NCI-H2196 (cell line): Measurements from ENCODE around the gene MEIOSIN.
A peak's percentile ranks its signal among the peaks of the same experiment; 100 is the strongest.
"Not testable (repeated sequence)": the region's sequence is repeated elsewhere in the genome, so short reads cannot be mapped to it uniquely, and the experiment has no call there.

Experiments used
- DNase-seq: peaks from one replicate; lab custom pipeline; 2025; ENCODE audit not compliant: unreplicated experiment; lab: John Stamatoyannopoulos, UW

Gene MEIOSIN

DNA sequence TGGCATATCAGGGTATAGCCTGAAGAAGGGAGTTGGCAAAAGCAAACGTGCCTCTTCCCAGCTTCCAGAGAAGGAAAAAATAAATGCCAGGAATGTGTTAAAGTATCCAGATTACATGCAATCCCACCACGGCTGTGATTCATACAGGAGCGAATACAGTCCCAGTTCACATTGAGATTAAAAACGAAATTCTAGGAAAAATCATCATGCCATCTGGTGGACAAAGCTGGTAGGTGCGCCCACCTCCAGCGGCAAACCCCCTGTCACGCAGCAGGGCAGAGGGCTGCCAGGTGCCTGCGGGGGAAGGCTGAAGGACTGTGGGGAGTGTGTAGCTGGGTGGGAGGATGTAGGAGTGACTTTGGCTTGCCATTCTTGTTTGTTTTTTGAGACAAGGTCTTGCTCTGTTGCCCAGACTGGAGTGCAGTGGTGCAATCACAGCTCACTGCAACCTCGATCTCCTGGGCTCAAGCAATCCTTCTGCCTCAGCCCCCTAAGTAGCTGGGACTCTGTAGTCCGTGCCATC, 65.8 kb downstream of the MEIOSIN start:
- DNase-seq, result peak; percentile 64

GRCh38 chr19:45799541-45799940, 66.3 kb downstream of the MEIOSIN start:
- DNase-seq, result not testable (repeated sequence)

DNA sequence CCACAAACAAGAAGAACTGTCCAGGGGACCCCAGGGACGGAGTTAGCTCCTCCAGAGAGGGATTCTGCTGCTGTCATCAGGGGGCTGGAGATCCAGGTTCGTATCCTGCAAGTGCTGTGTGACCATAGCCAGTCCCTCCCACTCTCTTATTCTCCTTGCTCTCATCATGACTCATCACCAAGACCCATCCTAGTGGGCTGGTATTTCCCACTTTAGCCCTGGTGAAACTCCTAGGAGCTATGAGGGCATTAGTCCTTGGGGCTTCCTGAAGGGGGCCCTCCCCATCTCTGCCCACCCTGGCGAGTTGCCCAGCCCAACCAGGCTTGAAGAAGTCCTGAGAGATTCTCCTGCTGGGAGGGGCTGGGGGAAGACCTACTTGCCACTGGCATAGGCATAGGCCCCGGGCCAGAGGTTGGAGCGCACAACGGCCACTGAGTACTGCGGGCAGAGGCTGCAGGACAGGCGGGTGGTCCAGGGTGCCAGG, 66.9 kb downstream of the MEIOSIN start:
- DNase-seq, result no peak

DNA sequence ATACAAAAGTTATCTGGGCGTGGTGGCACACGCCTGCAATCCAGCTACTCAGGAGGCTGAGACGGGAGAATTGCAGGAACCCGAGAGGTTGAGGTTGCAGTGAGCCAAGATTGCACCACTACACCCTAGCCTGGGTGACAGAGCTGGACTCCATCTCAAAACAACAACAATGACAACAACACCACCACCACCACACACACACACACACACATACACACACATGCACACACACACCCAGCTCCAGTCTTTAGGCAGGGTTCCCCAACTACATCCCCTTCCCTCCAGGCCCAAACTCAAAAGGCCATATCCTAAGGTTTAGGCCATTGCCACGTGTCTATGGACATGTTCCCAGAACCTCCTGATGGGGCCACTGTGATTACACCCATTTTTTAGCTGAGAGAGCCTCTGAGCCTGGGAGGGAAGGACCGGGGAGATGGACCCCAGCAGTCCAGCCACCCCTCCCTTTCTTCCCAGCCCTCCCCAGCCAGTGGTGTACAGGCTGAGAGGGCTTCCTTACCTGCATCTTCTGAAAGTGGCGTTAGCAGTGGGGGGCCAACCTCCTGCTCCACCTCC, 68.5 kb downstream of the MEIOSIN start:
- no peak for DNase-seq

DNA sequence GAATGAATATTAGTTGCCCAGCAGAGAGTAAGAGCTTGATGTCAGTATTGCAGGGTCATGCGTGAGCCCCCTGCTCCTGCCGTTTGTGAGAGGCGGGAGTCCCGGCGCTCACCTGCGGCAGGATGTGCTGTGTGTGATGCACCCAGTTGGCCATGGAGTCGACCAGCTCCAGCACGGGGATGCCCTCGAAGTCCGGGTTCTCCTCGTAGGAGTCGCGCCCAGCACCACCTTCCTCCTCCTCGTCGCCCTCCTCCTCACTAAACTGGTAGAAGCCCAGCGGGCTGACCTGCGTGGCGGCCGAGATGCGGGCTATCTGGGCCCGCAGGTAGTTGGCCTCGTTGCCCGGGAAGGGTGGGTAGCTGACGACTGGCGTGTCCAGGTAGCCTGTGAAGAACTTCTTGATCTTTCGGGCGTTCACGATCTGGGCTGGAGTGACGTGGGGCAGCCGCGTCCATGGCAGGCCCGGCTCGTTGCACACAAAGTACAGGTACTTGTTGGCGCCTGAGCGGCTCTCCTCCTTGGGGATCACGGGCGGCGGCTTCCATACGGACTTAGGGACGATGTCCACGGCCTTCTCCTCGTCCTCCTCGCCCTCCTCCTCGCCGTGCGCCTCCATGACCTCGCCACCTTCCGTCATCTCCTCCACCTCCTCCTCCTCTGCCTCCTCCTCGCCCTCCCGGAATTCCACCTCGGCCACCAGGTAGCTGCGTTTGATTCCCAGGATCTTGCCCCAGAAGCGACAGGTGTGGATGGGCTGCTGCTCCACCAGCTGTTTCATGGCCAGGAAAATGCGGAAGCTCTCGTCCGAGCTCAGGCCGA, 71.1 kb downstream of the MEIOSIN start:
- DNase-seq, result no peak

- no peak for DNase-seq
Measured at GRCh38 chr19:45804959-45805230, 71.7 kb downstream of the MEIOSIN start.

DNA sequence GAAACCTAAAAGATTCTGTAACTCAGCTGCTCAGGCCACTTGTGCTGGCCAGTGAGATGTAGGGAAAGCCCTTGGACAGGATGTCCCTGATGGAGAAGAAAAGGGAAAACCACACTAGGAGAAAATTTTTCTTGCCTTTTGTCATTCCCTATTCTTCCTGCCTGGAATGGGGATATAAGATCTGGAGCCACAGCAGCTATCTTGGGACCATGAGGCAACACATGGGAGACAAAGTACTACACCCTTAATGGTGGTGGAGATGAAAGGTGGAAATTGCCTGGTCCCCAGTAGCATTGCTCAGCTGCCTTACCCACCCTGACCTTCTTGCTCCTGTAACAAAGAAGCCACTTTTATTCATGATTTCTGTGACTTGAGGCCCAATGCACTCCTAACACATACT, 72.5 kb downstream of the MEIOSIN start:
- no peak for DNase-seq

DNA sequence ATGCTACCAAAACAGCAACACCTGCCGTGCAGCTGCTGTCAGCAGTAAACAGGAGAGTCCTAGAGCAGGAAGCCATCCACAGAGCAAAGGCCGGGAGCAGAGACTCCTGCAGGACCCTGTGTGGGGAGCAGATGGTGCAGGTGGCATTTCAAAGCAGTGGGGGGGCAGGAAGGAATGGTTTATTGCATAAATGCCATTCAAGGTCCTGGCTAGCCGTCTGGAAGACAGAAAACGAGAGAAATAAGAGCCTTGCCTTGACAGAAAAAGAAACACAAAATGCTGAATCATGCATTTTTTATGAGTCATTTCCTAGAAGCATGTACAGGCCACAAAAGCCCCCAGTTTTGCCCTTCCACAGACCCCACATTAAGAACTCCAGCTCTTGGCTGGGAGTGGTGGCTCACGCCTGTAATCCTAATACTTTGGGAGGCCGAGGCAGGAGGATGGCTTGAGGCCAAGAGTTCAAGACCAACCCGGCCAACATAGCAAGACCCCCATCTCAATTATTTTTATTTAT, 76.5 kb downstream of the MEIOSIN start:
- peak; percentile 65 for DNase-seq

GRCh38 chr19:45812297-45812696, 79.1 kb downstream of the MEIOSIN start:
- DNase-seq, result no peak
